Measurements from ENCODE around the gene TGM5. TPM values are rescaled to one million over a fixed set of nuclear protein-coding genes. Genes with fewer than 3 reads are reported as not detected.

The TGM5 gene
- total and polyA plus RNA-seq, 2 donors (not counting 3 experiments of a cell fraction or from before 2014, with no cell fraction given), result not detected

- intact Hi-C loops (cut with micrococcal nuclease), result no loop called here
These were observed 6.6 kb downstream of the TGM5 start for GRCh38 chr15:43260011-43260615.

More at GRCh38 chr15:43260011-43260615, 6.6 kb downstream of the TGM5 start:
- ChIA-PET POLR2A (no interaction called here), CTCF (interaction anchor here (1.1 to 4.0 kb wide), 3 partner anchors 26 to 56 kb away, joined by 3 to 15 read pairs (median 5); no protein-coding TSS in a partner anchor)
- no peaks in the 10 kb centered on the region for H3K36me3 ChIP-seq (ENCODE audit: control insufficient read depth in 2 of 2, extremely low read depth in 1 of 2, insufficient read depth in 2 of 2, low read length in 2 of 2)
- BruUV-seq (replicated peaks), result no TSS peak
- dilution Hi-C loops (cut with MboI; ENCODE audit: extremely low pct_ligation_motif_present, low sequenced_read_pairs), result no loop called here
- H3K27me3 ChIP-seq (ENCODE audit: control insufficient read depth in 2 of 2, insufficient read depth in 2 of 2, low read length in 2 of 2), result peaks cover 9 to 26% of the 10 kb centered on the region in 2 experiments
- H3K4me2 ChIP-seq (ENCODE audit: insufficient read depth, low read length), result no peak overlapping the region
- FAIRE-seq (no peak), DNase-seq (ENCODE audit: low read depth, low spot score) (no peak)
- H3K27ac ChIP-seq (ENCODE audit: insufficient read depth, low read depth, low read length), result no peak overlapping the region
- H3K9me1 ChIP-seq (replicated peaks; ENCODE audit: control insufficient read depth, extremely low read depth, insufficient read depth, low read length), result no peaks in the 10 kb centered on the region
- no peaks in the 10 kb centered on the region for H3K9me3 ChIP-seq (replicated peaks; ENCODE audit: control insufficient read depth, insufficient read depth, low read length)
- no peaks in the 10 kb centered on the region for H3K4me1 ChIP-seq (ENCODE audit: control insufficient read depth, extremely low read depth, insufficient read depth, low read length)
- no peaks in the 10 kb centered on the region for H4K20me1 ChIP-seq (replicated peaks; ENCODE audit: control insufficient read depth, extremely low read depth, insufficient read depth, low read length)
- H3K79me2 ChIP-seq (ENCODE audit: control insufficient read depth, insufficient read depth, low read length), result no peaks in the 10 kb centered on the region
- H3K9ac ChIP-seq (replicated peaks; ENCODE audit: extremely low read depth, insufficient read depth, low read length), result no peak overlapping the region
- H3K4me3 ChIP-seq (replicated peaks in 1 of 3; ENCODE audit: insufficient read depth in 1 of 3, low read depth in 1 of 3, low read length in 3 of 3), result no peak overlapping the region
- H2AFZ ChIP-seq (ENCODE audit: low read depth, low read length), result no peak overlapping the region
- no peak for TF ChIP-seq FOS (IDR thresholded peaks at IDR 0.05; ENCODE audit: borderline replicate concordance, insufficient read depth, low read length)
- no peak for TF ChIP-seq CTCF (IDR thresholded peaks at IDR 0.05; ENCODE audit: extremely low read depth in 1 of 2, insufficient read depth in 1 of 2, low read depth in 1 of 2, low read length in 2 of 2)
- TF ChIP-seq POLR2AphosphoS5 (IDR thresholded peaks at IDR 0.05; ENCODE audit: insufficient read depth, low read depth, low read length), result no peak
- TF ChIP-seq MAX (IDR thresholded peaks at IDR 0.05; ENCODE audit: insufficient read depth, insufficient read length), result no peak
- no peak for TF ChIP-seq EZH2 (IDR thresholded peaks at IDR 0.05; ENCODE audit: borderline replicate concordance, low read depth, low read length, severe bottlenecking)
- no peak for TF ChIP-seq JUN (IDR thresholded peaks at IDR 0.05; ENCODE audit: borderline replicate concordance, insufficient read depth, insufficient read length, low read depth)
